HepG2 (cell line): ENCODE measurements around the gene P2RY2.

Experiments
- DNMT1 ChIP-seq: sonication (generic); formaldehyde crosslinking; IDR thresholded peaks from 2 replicates; pipeline ENCODE4 v1.5.1; 2020; ENCODE audit warnings: mild to moderate bottlenecking, missing genetic modification reagents
- EZH2 ChIP-seq: conservative IDR thresholded peaks from 2 replicates; pipeline ENCODE4 v1.6.1; 2012; ENCODE audit warnings: mild to moderate bottlenecking, low read depth, low read length, moderate library complexity
- GATAD2A ChIP-seq: IDR thresholded peaks from 2 replicates; pipeline ENCODE4 v1.6.1; 2016
- KMT2A ChIP-seq: sonication (generic); formaldehyde crosslinking; IDR thresholded peaks from 2 replicates; pipeline ENCODE4 v1.4.0; 2020; ENCODE audit warnings: missing genetic modification reagents
- NFKBIZ ChIP-seq: IDR thresholded peaks from 2 replicates; pipeline ENCODE4 v1.6.1; 2018; ENCODE audit warnings: missing genetic modification reagents, missing compliant biosample characterization
- PHF20 ChIP-seq: sonication (generic); formaldehyde crosslinking; IDR thresholded peaks from 2 replicates; pipeline ENCODE4 v1.5.0; 2020; ENCODE audit warnings: mild to moderate bottlenecking, missing genetic modification reagents
- TBP ChIP-seq: sonication (generic); formaldehyde crosslinking; IDR thresholded peaks from 2 replicates; pipeline ENCODE4 v1.5.0; 2020; ENCODE audit warnings: missing genetic modification reagents
- ZNF138 ChIP-seq: sonication (generic); formaldehyde crosslinking; IDR thresholded peaks from 2 replicates; pipeline ENCODE4 v1.5.0; 2020; ENCODE audit warnings: mild to moderate bottlenecking, low read depth, missing genetic modification reagents
- ZNF256 ChIP-seq: sonication (generic); formaldehyde crosslinking; conservative IDR thresholded peaks from 2 replicates; pipeline ENCODE4 v1.4.0; 2020; ENCODE audit warnings: missing genetic modification reagents
- TF ChIP-seq, protein P1 (sequence below): IDR thresholded peaks from 2 replicates; pipeline ENCODE4 v1.6.1; 2012; ENCODE audit warnings: low read length, improper control_type of control experiment
- TF ChIP-seq, protein P2 (sequence below): sonication (generic); formaldehyde crosslinking; IDR thresholded peaks from 2 replicates; pipeline ENCODE4 v1.5.0; 2020; ENCODE audit warnings: mild to moderate bottlenecking, missing genetic modification reagents, moderate library complexity
- TF ChIP-seq, protein P3 (sequence below): sonication (generic); formaldehyde crosslinking; IDR thresholded peaks from 2 replicates; pipeline ENCODE4 v1.4.0; 2020; ENCODE audit warnings: missing genetic modification reagents

DNA sequence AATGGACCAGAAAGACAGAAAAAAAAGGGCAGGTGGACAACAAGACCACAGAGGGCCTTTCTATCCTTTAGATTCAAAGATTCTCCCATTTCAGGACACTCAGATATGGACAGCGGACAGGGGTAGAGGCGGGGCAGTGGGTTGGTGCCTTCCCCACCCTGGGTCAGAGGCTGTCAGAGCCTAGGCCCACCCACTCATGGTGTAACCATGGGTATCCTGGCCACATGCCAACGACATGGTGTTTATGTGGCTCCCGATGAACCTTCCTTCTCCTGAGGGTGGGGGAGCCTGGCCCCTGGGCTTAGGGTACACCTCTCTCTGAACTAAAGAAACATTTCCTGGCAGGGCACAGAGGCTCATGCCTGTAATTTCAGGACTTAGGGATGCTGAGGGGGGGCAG lies 14.3 kb upstream of the P2RY2 start:
- TF ChIP-seq, protein P1, sequence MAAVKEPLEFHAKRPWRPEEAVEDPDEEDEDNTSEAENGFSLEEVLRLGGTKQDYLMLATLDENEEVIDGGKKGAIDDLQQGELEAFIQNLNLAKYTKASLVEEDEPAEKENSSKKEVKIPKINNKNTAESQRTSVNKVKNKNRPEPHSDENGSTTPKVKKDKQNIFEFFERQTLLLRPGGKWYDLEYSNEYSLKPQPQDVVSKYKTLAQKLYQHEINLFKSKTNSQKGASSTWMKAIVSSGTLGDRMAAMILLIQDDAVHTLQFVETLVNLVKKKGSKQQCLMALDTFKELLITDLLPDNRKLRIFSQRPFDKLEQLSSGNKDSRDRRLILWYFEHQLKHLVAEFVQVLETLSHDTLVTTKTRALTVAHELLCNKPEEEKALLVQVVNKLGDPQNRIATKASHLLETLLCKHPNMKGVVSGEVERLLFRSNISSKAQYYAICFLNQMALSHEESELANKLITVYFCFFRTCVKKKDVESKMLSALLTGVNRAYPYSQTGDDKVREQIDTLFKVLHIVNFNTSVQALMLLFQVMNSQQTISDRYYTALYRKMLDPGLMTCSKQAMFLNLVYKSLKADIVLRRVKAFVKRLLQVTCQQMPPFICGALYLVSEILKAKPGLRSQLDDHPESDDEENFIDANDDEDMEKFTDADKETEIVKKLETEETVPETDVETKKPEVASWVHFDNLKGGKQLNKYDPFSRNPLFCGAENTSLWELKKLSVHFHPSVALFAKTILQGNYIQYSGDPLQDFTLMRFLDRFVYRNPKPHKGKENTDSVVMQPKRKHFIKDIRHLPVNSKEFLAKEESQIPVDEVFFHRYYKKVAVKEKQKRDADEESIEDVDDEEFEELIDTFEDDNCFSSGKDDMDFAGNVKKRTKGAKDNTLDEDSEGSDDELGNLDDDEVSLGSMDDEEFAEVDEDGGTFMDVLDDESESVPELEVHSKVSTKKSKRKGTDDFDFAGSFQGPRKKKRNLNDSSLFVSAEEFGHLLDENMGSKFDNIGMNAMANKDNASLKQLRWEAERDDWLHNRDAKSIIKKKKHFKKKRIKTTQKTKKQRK: no peak
- TF ChIP-seq ZNF138 (no peak), PHF20 (CRISPR knock-in tag) (no peak), NFKBIZ (no peak), TBP (CRISPR knock-in tag) (no peak), EZH2 (no peak), DNMT1 (CRISPR knock-in tag) (no peak), GATAD2A (CRISPR knock-in tag) (no peak), ZNF256 (CRISPR knock-in tag) (no peak), KMT2A (no peak)
- TF ChIP-seq, protein P2, sequence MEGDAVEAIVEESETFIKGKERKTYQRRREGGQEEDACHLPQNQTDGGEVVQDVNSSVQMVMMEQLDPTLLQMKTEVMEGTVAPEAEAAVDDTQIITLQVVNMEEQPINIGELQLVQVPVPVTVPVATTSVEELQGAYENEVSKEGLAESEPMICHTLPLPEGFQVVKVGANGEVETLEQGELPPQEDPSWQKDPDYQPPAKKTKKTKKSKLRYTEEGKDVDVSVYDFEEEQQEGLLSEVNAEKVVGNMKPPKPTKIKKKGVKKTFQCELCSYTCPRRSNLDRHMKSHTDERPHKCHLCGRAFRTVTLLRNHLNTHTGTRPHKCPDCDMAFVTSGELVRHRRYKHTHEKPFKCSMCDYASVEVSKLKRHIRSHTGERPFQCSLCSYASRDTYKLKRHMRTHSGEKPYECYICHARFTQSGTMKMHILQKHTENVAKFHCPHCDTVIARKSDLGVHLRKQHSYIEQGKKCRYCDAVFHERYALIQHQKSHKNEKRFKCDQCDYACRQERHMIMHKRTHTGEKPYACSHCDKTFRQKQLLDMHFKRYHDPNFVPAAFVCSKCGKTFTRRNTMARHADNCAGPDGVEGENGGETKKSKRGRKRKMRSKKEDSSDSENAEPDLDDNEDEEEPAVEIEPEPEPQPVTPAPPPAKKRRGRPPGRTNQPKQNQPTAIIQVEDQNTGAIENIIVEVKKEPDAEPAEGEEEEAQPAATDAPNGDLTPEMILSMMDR (CRISPR knock-in tag): no peak
- TF ChIP-seq, protein P3, sequence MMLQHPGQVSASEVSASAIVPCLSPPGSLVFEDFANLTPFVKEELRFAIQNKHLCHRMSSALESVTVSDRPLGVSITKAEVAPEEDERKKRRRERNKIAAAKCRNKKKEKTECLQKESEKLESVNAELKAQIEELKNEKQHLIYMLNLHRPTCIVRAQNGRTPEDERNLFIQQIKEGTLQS (CRISPR knock-in tag): no peak
